Lower leg skin (tissue), 3 donors: ENCODE measurements around the gene GKN2.

Experiments
- POLR2A ChIP-seq, 2 donors: fragments of 450-650 bp; IDR thresholded peaks; one replicate each; pipeline ENCODE4 v1.6.1; 2016 to 2017; ENCODE audit warnings: antibody characterized with exemption in 2 of 2, mild to moderate bottlenecking in 1 of 2, moderate library complexity in 1 of 2
- TF ChIP-seq, protein P1 (sequence below), 3 donors: fragments of 450-650 bp; IDR thresholded peaks; one replicate each; pipeline ENCODE4 v1.5.1; 2016; ENCODE audit warnings: antibody characterized with exemption in 3 of 3, mild to moderate bottlenecking in 3 of 3, moderate library complexity in 2 of 3

DNA sequence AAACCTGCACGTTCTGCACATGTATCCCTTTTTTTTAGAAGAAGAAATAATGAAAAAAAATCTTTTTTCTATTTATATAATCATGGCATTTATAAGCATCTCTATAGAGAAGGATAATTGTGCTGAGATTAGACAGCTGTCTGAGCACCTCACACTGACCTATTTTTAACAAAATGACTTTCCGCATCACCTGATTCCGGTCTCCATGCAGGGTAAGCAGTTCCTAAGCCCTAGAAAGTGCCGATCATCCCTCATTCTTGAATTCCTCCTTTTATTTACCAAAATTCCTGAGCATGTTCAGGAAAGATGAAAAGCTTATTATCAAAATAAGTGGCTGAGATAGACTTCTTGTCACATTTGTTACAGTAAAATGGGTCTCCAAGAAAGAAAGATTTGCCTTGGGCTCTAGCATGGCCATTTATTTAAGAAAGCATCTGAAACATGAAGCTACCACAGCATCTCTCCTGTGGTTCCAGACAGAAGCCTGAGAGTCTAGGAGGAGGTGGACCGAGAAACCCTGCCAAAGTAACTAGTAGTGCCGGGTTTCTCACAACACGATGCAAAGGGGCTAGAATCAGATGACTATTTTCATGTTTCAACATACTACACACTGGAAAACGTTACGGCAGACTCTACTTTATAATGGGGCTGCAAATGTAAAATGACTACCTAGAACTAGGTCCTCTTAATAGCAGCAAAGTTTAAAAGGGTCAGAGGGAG is 22.4 kb upstream of the GKN2 start:
- TF ChIP-seq POLR2A (IDR thresholded peaks at IDR 0.05) = no peak
- TF ChIP-seq, protein P1, sequence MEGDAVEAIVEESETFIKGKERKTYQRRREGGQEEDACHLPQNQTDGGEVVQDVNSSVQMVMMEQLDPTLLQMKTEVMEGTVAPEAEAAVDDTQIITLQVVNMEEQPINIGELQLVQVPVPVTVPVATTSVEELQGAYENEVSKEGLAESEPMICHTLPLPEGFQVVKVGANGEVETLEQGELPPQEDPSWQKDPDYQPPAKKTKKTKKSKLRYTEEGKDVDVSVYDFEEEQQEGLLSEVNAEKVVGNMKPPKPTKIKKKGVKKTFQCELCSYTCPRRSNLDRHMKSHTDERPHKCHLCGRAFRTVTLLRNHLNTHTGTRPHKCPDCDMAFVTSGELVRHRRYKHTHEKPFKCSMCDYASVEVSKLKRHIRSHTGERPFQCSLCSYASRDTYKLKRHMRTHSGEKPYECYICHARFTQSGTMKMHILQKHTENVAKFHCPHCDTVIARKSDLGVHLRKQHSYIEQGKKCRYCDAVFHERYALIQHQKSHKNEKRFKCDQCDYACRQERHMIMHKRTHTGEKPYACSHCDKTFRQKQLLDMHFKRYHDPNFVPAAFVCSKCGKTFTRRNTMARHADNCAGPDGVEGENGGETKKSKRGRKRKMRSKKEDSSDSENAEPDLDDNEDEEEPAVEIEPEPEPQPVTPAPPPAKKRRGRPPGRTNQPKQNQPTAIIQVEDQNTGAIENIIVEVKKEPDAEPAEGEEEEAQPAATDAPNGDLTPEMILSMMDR (IDR thresholded peaks at IDR 0.05) = no peak
